Measurements from ENCODE around the gene ZDHHC6. TPM values are rescaled to one million over a fixed set of nuclear protein-coding genes. Genes with fewer than 3 reads are reported as not detected.

Gene ZDHHC6
- total and polyA plus RNA-seq, 2 donors from 2014 or later: 37.5 to 73.8 TPM

DNA sequence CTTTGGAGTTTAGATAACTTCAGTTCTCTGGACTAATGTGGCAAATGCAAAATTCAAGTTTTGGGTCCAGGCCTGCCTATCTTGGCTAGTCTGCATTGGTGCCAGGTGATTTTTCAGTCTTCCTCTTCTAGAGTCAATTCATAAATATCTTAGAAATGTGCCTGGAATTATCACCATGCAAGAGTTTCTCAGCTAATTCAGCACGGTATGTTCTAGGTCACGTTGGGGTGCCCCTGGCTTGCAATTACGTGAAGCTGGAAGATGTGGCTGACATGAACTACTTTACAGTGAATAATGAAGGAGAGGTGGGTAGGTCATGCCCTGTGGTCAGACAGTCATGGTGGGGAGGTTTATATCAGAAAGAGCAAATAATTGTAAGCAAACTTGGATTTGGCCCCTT, 25.0 kb downstream of the ZDHHC6 start:
- no peak overlapping the region for H3K27ac ChIP-seq (ENCODE audit: low read depth in 2 of 2, low read length in 2 of 2)
- no peak for FAIRE-seq

DNA sequence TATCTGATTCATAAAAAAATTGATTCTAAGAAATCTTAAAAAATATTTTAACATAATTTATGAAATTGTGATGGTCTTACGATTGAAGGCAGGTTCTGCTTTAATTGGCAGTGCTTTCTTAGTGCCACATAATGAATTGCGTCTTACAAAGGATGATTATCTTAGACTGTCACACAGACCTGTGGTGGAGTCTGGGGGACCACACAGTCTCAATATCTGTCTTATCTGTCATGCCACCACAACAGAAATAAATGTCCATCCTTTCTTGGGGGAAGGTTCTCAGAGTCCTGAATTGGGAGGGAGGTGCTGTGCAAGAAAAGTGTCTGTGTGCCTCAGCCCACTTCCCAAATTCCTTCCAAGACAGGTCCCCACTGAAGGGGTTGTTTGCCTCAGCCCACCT, 34.0 kb downstream of the ZDHHC6 start:
- H3K4me1 ChIP-seq (ENCODE audit: control insufficient read depth in 2 of 3, insufficient read depth in 2 of 3, low read depth in 1 of 3, low read length in 3 of 3): no peaks in the 10 kb centered on the region
- no peak overlapping the region for H3K9ac ChIP-seq (ENCODE audit: low read length in 3 of 3)
- intact Hi-C loops (cut with DNase I): no loop called here
- DNase-seq (no peak), FAIRE-seq (no peak)
- no peak overlapping the region for H3K4me3 ChIP-seq (ENCODE audit: low read length in 3 of 3)
- H3K27me3 ChIP-seq (ENCODE audit: control insufficient read depth, insufficient read depth, low read length): no peaks in the 10 kb centered on the region
- H3K9me3 ChIP-seq (ENCODE audit: control insufficient read depth in 2 of 3, insufficient read depth in 1 of 3, low read length in 3 of 3): no peaks in the 10 kb centered on the region
- TF ChIP-seq, protein P1, sequence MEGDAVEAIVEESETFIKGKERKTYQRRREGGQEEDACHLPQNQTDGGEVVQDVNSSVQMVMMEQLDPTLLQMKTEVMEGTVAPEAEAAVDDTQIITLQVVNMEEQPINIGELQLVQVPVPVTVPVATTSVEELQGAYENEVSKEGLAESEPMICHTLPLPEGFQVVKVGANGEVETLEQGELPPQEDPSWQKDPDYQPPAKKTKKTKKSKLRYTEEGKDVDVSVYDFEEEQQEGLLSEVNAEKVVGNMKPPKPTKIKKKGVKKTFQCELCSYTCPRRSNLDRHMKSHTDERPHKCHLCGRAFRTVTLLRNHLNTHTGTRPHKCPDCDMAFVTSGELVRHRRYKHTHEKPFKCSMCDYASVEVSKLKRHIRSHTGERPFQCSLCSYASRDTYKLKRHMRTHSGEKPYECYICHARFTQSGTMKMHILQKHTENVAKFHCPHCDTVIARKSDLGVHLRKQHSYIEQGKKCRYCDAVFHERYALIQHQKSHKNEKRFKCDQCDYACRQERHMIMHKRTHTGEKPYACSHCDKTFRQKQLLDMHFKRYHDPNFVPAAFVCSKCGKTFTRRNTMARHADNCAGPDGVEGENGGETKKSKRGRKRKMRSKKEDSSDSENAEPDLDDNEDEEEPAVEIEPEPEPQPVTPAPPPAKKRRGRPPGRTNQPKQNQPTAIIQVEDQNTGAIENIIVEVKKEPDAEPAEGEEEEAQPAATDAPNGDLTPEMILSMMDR (IDR thresholded peaks at IDR 0.05; ENCODE audit: borderline replicate concordance, extremely low read depth, insufficient read depth): no peak
- no peaks in the 10 kb centered on the region for H3K36me3 ChIP-seq (ENCODE audit: control insufficient read depth in 2 of 3, insufficient read depth in 3 of 3, low read length in 3 of 3)
- no peak overlapping the region for H3K27ac ChIP-seq (ENCODE audit: low read depth in 2 of 2, low read length in 2 of 2)

More for the DNA sequence above, 25.0 kb downstream of the ZDHHC6 start:
- H3K9ac ChIP-seq (ENCODE audit: low read length in 3 of 3): no peak overlapping the region
- H3K27me3 ChIP-seq (ENCODE audit: control insufficient read depth, insufficient read depth, low read length): no peaks in the 10 kb centered on the region
- intact Hi-C loops (cut with DNase I): no loop called here
- H3K4me1 ChIP-seq (ENCODE audit: control insufficient read depth in 2 of 3, insufficient read depth in 2 of 3, low read depth in 1 of 3, low read length in 3 of 3): no peaks in the 10 kb centered on the region
- TF ChIP-seq, protein P1 (IDR thresholded peaks at IDR 0.05; ENCODE audit: borderline replicate concordance, extremely low read depth, insufficient read depth): no peak
- peaks cover 0 to 5% (median 0%) of the 10 kb centered on the region in 3 donors for H3K36me3 ChIP-seq (ENCODE audit: control insufficient read depth in 2 of 3, insufficient read depth in 3 of 3, low read length in 3 of 3)
- no peak overlapping the region for H3K4me3 ChIP-seq (ENCODE audit: low read length in 3 of 3)
- no peaks in the 10 kb centered on the region for H3K9me3 ChIP-seq (ENCODE audit: control insufficient read depth in 2 of 3, insufficient read depth in 1 of 3, low read length in 3 of 3)
- DNase-seq: no peak

DNA sequence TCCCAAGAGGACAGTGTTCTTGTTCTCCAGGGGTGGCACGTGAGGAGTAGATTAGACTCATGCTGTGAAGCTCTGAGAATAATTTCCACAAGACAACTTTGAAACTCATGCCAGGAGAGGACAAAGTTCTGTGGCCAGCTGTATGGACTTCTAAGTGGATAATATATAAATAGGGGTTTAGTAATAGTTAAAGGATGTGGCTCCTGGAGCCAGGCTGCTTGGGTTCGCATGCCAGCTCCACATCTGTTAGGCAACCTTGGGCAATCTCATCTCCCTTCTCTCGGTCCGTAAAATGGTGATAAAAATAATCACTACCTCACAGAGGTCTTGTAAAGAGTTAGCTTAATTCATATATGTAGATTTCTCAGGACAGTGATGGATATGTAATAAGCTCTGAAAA, 37.0 kb downstream of the ZDHHC6 start:
- intact Hi-C loops (cut with DNase I): no loop called here
- Histone ChIP-seq H3K4me1 (ENCODE audit: control insufficient read depth in 2 of 3, insufficient read depth in 2 of 3, low read depth in 1 of 3, low read length in 3 of 3) (no peaks in the 10 kb centered on the region), H3K36me3 (ENCODE audit: control insufficient read depth in 2 of 3, insufficient read depth in 3 of 3, low read length in 3 of 3) (no peaks in the 10 kb centered on the region)

More for the DNA sequence above, 37.0 kb downstream of the ZDHHC6 start:
- Histone ChIP-seq H3K9ac (ENCODE audit: low read length in 3 of 3) (no peak overlapping the region), H3K27ac (ENCODE audit: low read depth in 2 of 2, low read length in 2 of 2) (no peak overlapping the region), H3K4me3 (ENCODE audit: low read length in 3 of 3) (no peak overlapping the region), H3K9me3 (ENCODE audit: control insufficient read depth in 2 of 3, insufficient read depth in 1 of 3, low read length in 3 of 3) (no peaks in the 10 kb centered on the region), H3K27me3 (ENCODE audit: control insufficient read depth, insufficient read depth, low read length) (no peaks in the 10 kb centered on the region)
- TF ChIP-seq, protein P1 (IDR thresholded peaks at IDR 0.05; ENCODE audit: borderline replicate concordance, extremely low read depth, insufficient read depth): no peak
- no peak for FAIRE-seq
- no peak for DNase-seq

All from kidney (tissue), 14 donors.